GM23338 (cell line): ENCODE results near the gene VSTM2B. TPM values are rescaled to one million over a fixed set of nuclear protein-coding genes. Genes with fewer than 3 reads are reported as not detected.

Experiments
- ATAC-seq: fragments of 200-7000 bp; cut with Tn5 transposase; 3 replicates; pipeline ENCODE4 v1.9.1; 2020
- DNase-seq: peaks from one replicate; pipeline ENCODE4 v3.0.0-alpha.2; 2015; ENCODE audit warnings: low spot score
- H2AFZ ChIP-seq: fragments of 200-600 bp; sonication (generic); 2 replicates; pipeline ENCODE4 v1.8.0; 2016; ENCODE audit warnings: antibody characterized with exemption, mild to moderate bottlenecking, moderate library complexity
- H3F3A ChIP-seq: fragments of 200-600 bp; sonication (generic); replicated peaks from 2 replicates; pipeline ENCODE4 v1.8.0; 2017; ENCODE audit warnings: antibody characterized with exemption, mixed run types, low read depth
- H3K27ac ChIP-seq: fragments of 200-600 bp; sonication (generic); 2 replicates; pipeline ENCODE4 v1.6.1; 2016; ENCODE audit warnings: low read depth
- H3K27me3 ChIP-seq: fragments of 200-600 bp; sonication (generic); 2 replicates; pipeline ENCODE4 v1.8.0; 2016; ENCODE audit warnings: mild to moderate bottlenecking, mixed run types, moderate library complexity; ENCODE audit not compliant: insufficient read depth
- H3K36me3 ChIP-seq: fragments of 200-600 bp; sonication (generic); 2 replicates; pipeline ENCODE4 v1.8.0; 2016; ENCODE audit warnings: mild to moderate bottlenecking; ENCODE audit not compliant: insufficient read depth
- H3K4me1 ChIP-seq: fragments of 200-600 bp; sonication (generic); 2 replicates; pipeline ENCODE4 v1.8.0; 2016; ENCODE audit warnings: mild to moderate bottlenecking, moderate library complexity; ENCODE audit not compliant: insufficient read depth
- H3K4me2 ChIP-seq: fragments of 200-600 bp; sonication (generic); 2 replicates; pipeline ENCODE4 v1.7.1; 2017; ENCODE audit warnings: mixed run types
- H3K4me3 ChIP-seq: fragments of 200-600 bp; sonication (generic); 2 replicates; pipeline ENCODE4 v1.6.1; 2016; ENCODE audit warnings: mixed run types
- H3K79me2 ChIP-seq: fragments of 200-600 bp; sonication (generic); replicated peaks from 2 replicates; pipeline ENCODE4 v1.8.0; 2017; ENCODE audit warnings: mild to moderate bottlenecking; ENCODE audit not compliant: insufficient read depth
- H3K9me2 ChIP-seq: fragments of 200-600 bp; sonication (generic); 2 replicates; pipeline ENCODE4 v1.8.0; 2017; ENCODE audit not compliant: insufficient read depth
- H4K20me1 ChIP-seq: fragments of 200-600 bp; sonication (generic); replicated peaks from 2 replicates; pipeline ENCODE4 v1.8.0; 2017; ENCODE audit warnings: mild to moderate bottlenecking; ENCODE audit not compliant: insufficient read depth
- H3K27ac Mint-ChIP-seq: 2 replicates; pipeline ENCODE4 v1.8.0; 2020; ENCODE audit warnings: inconsistent platforms, mild to moderate bottlenecking, moderate library complexity, mixed read lengths
- H3K27me3 Mint-ChIP-seq: 3 replicates; pipeline ENCODE4 v1.8.0; 2022; ENCODE audit warnings: low read depth, mild to moderate bottlenecking, moderate library complexity, mixed read lengths, inconsistent platforms; ENCODE audit not compliant: insufficient read depth, poor library complexity
- H3K36me3 Mint-ChIP-seq: 3 replicates; pipeline ENCODE4 v1.8.0; 2021; ENCODE audit warnings: low read depth, mild to moderate bottlenecking, inconsistent platforms, moderate library complexity, mixed read lengths
- H3K4me1 Mint-ChIP-seq: 3 replicates; pipeline ENCODE4 v1.8.0; 2020; ENCODE audit warnings: mild to moderate bottlenecking, inconsistent platforms, mixed read lengths
- H3K4me3 Mint-ChIP-seq: 3 replicates; pipeline ENCODE4 v1.8.0; 2021; ENCODE audit warnings: moderate library complexity, mild to moderate bottlenecking, inconsistent platforms, mixed read lengths
- H3K9me3 Mint-ChIP-seq: 3 replicates; pipeline ENCODE4 v1.8.0; 2020; ENCODE audit warnings: moderate library complexity, mild to moderate bottlenecking, inconsistent platforms, mixed read lengths
- EZH2 ChIP-seq: fragments of 200-600 bp; sonication (generic); IDR thresholded peaks from one replicate; pipeline ENCODE4 v1.8.0; 2017; ENCODE audit warnings: antibody characterized with exemption, mild to moderate bottlenecking, low read depth; ENCODE audit not compliant: unreplicated experiment
- EZH2phosphoT487 ChIP-seq: fragments of 200-600 bp; sonication (generic); IDR thresholded peaks from one replicate; pipeline ENCODE4 v1.8.1; 2018; ENCODE audit warnings: antibody characterized with exemption; ENCODE audit not compliant: unreplicated experiment
- ZNF114 ChIP-seq: fragments of 250-450 bp; sonication (Bioruptor Pico); IDR thresholded peaks from 2 replicates; pipeline ENCODE4 v1.5.0; 2020; ENCODE audit warnings: mild to moderate bottlenecking, moderate library complexity
- polyA plus RNA-seq: library from polyadenylated mRNA; unstranded; fragments of >200 nt; fragmentation: Nextera tagmentation; extraction: Ambion mirVana; gene quantifications from 2 replicates; pipeline ENCODE4 v1.2.1, GENCODE V29; 2016
- total RNA-seq: library from RNA; depleted of rRNA; stranded (reverse); fragments of >200 nt; shearing (Covaris generic); gene quantifications from 2 replicates; pipeline ENCODE4 v1.2.3, GENCODE V29; 2014
- TF ChIP-seq, protein P1 (sequence below), 2 experiments: fragments of 200-600 bp in 1 of 2; sonication (generic) in 1 of 2; conservative IDR thresholded peaks; 2 replicates each; pipeline versions ENCODE4 v1.5.1 to v1.6.1; 2016 to 2017; ENCODE audit warnings: antibody characterized with exemption in 2 of 2, low read depth in 2 of 2, mild to moderate bottlenecking in 2 of 2, moderate library complexity in 1 of 2
- TF ChIP-seq, protein P2 (sequence below): IDR thresholded peaks from 2 replicates; pipeline ENCODE4 v1.6.1; 2016; ENCODE audit warnings: antibody characterized with exemption

Gene VSTM2B
- total and polyA plus RNA-seq, 2 experiments from 2014 or later: 1.2 to 1.8 TPM

GRCh38 chr19:29527500-29528328, 1.9 kb downstream of the VSTM2B start:
- Histone ChIP-seq H3K4me2 (peak overlapping the region; percentile 93), H3K27ac (no peak overlapping the region), H3K4me3 (peak overlapping the region; percentile 84), H3F3A (peaks cover 6% of the 10 kb centered on the region; the same call in 1 of the 2 replicates), H3K9me2 (no peaks in the 10 kb centered on the region), H4K20me1 (no peaks in the 10 kb centered on the region; the same call in 1 of the 2 replicates), H3K4me1 (peaks cover 12% of the 10 kb centered on the region; the same call in 1 of the 2 replicates), H2AFZ (peak overlapping the region; percentile 97), H3K27me3 (peaks cover 91% of the 10 kb centered on the region), H3K36me3 (no peaks in the 10 kb centered on the region), H3K79me2 (no peaks in the 10 kb centered on the region)
- H3K9me3 Mint-ChIP-seq: peaks cover 4% of the 10 kb centered on the region
- ATAC-seq: no peak
- peaks cover 3% of the 10 kb centered on the region; the same call in 1 of the 3 replicates for H3K36me3 Mint-ChIP-seq
- H3K4me3 Mint-ChIP-seq: peak overlapping the region; percentile 74
- H3K27me3 Mint-ChIP-seq: peaks cover 77% of the 10 kb centered on the region
- H3K4me1 Mint-ChIP-seq: peaks cover 21% of the 10 kb centered on the region
- H3K27ac Mint-ChIP-seq: no peak overlapping the region
- DNase-seq: peak; percentile 43
- TF ChIP-seq, protein P1, sequence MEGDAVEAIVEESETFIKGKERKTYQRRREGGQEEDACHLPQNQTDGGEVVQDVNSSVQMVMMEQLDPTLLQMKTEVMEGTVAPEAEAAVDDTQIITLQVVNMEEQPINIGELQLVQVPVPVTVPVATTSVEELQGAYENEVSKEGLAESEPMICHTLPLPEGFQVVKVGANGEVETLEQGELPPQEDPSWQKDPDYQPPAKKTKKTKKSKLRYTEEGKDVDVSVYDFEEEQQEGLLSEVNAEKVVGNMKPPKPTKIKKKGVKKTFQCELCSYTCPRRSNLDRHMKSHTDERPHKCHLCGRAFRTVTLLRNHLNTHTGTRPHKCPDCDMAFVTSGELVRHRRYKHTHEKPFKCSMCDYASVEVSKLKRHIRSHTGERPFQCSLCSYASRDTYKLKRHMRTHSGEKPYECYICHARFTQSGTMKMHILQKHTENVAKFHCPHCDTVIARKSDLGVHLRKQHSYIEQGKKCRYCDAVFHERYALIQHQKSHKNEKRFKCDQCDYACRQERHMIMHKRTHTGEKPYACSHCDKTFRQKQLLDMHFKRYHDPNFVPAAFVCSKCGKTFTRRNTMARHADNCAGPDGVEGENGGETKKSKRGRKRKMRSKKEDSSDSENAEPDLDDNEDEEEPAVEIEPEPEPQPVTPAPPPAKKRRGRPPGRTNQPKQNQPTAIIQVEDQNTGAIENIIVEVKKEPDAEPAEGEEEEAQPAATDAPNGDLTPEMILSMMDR (conservative IDR thresholded peaks at IDR 0.05; ENCODE audit: low read depth in 2 of 2): peak; percentile 32 to 58
- TF ChIP-seq, protein P2, sequence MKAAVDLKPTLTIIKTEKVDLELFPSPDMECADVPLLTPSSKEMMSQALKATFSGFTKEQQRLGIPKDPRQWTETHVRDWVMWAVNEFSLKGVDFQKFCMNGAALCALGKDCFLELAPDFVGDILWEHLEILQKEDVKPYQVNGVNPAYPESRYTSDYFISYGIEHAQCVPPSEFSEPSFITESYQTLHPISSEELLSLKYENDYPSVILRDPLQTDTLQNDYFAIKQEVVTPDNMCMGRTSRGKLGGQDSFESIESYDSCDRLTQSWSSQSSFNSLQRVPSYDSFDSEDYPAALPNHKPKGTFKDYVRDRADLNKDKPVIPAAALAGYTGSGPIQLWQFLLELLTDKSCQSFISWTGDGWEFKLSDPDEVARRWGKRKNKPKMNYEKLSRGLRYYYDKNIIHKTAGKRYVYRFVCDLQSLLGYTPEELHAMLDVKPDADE: no peak
- no peak for TF ChIP-seq EZH2phosphoT487

DNA sequence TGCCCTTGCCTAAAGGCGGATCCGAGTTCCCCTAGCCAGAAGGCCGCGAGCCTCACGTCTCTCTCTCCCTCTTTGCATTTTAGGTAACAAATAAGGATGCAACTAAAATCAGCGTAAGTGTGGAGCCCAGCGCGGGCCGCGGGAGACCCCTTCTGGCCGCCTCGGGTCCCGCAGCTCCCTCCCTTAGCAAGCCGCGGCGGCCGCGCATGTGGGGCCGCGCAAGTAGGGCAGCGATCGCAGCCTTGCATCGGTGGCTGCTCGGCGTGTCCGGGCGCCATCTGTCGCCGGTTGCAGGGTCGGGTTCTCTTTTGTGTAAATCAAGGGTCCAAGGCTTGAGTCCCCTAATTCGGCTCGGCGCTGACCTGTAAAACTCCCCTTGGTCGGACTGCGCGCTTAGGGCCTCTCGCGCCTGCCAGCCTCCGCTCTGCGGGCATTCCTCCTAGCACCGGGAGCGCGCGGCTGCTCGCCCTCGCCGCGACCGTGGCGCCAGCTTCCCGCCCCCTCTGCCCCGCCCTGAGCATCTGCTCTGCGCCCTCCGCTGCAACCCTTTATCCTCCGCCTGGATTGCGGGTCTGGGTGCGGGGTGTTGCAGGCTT, 2.7 kb downstream of the VSTM2B start:
- Mint-ChIP-seq H3K9me3 (peaks cover 4% of the 10 kb centered on the region), H3K36me3 (peaks cover 3% of the 10 kb centered on the region; the same call in 1 of the 3 replicates), H3K27me3 (peaks cover 70% of the 10 kb centered on the region), H3K27ac (no peak overlapping the region), H3K4me1 (peaks cover 21% of the 10 kb centered on the region), H3K4me3 (peak overlapping the region; percentile 74)
- Histone ChIP-seq H4K20me1 (no peaks in the 10 kb centered on the region; the same call in 1 of the 2 replicates), H3K4me2 (peak overlapping the region; percentile 93), H2AFZ (peak overlapping the region; percentile 97), H3K9me2 (no peaks in the 10 kb centered on the region), H3K4me1 (peaks cover 12% of the 10 kb centered on the region; the same call in 1 of the 2 replicates), H3K27ac (no peak overlapping the region), H3K27me3 (peaks cover 84% of the 10 kb centered on the region), H3K79me2 (no peaks in the 10 kb centered on the region), H3K36me3 (no peaks in the 10 kb centered on the region), H3K4me3 (peak overlapping the region; percentile 84), H3F3A (peaks cover 6% of the 10 kb centered on the region; the same call in 1 of the 2 replicates)
- ATAC-seq (peak; percentile 35), DNase-seq (peak; percentile 90)
- TF ChIP-seq, protein P1 (conservative IDR thresholded peaks at IDR 0.05; ENCODE audit: low read depth in 2 of 2): peak; percentile 76 to 79
- TF ChIP-seq EZH2: peak; percentile 33
- no peak for TF ChIP-seq ZNF114 (CRISPR knock-in tag)
